Osteocyte (in vitro differentiated cells): ENCODE data around the gene CDKN2C. TPM values are rescaled to one million over a fixed set of nuclear protein-coding genes. Genes with fewer than 3 reads are reported as not detected.
"Not testable (repeated sequence)": the region's sequence is repeated elsewhere in the genome, so short reads cannot be mapped to it uniquely, and the experiment has no call there.

ENCODE experiments used
- DNase-seq: peaks from one replicate; pipeline ENCODE4 v3.0.0; 2021; ENCODE audit warnings: mixed read lengths; ENCODE audit not compliant: unreplicated experiment; ENCODE audit errors: extremely low spot score
- H3K27ac Mint-ChIP-seq: one replicate; pipeline ENCODE4 v1.8.0; 2021; ENCODE audit warnings: mild to moderate bottlenecking, mixed read lengths; ENCODE audit not compliant: unreplicated experiment
- H3K27me3 Mint-ChIP-seq: one replicate; pipeline ENCODE4 v1.8.0; 2021; ENCODE audit warnings: mixed read lengths; ENCODE audit not compliant: unreplicated experiment
- H3K36me3 Mint-ChIP-seq: one replicate; pipeline ENCODE4 v1.8.0; 2021; ENCODE audit warnings: mixed read lengths; ENCODE audit not compliant: unreplicated experiment
- H3K4me1 Mint-ChIP-seq: one replicate; pipeline ENCODE4 v1.8.0; 2021; ENCODE audit warnings: mixed read lengths; ENCODE audit not compliant: unreplicated experiment
- H3K4me3 Mint-ChIP-seq: one replicate; pipeline ENCODE4 v1.8.0; 2021; ENCODE audit warnings: mild to moderate bottlenecking, moderate library complexity, mixed read lengths; ENCODE audit not compliant: unreplicated experiment
- H3K9me3 Mint-ChIP-seq: one replicate; pipeline ENCODE4 v1.8.0; 2021; ENCODE audit warnings: mixed read lengths; ENCODE audit not compliant: unreplicated experiment
- total RNA-seq: library from RNA; stranded (reverse); gene quantifications from 2 replicates; pipeline ENCODE4 v1.2.1, GENCODE V29; 2021
- TF ChIP-seq, protein P1 (sequence below): fragments of 200-600 bp; sonication (generic); IDR thresholded peaks from 2 replicates; pipeline ENCODE4 v1.5.0; 2021; ENCODE audit warnings: antibody characterized with exemption, mild to moderate bottlenecking, moderate library complexity

Gene CDKN2C
- total RNA-seq, 1 donor from 2014 or later: 9.2 TPM

DNA sequence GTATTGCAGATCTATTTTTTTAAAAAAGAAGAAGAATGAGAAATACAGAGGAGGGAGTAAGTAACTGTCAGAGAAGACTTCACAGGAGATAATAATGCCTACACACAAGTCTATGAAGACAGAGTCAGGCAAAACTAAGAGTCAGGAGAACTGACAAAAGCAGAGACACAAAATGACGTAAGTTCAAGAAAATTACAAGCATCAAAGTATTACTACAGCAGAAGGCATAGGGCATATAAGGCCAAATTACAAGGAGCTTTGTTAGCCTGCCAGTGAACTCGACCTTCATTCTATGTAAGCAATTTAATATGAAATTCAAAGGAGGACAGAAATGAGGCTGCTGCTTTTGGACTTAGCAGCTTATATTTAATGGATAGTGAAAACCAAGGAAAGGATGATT lies 33.7 kb upstream of the CDKN2C start:
- TF ChIP-seq, protein P1, sequence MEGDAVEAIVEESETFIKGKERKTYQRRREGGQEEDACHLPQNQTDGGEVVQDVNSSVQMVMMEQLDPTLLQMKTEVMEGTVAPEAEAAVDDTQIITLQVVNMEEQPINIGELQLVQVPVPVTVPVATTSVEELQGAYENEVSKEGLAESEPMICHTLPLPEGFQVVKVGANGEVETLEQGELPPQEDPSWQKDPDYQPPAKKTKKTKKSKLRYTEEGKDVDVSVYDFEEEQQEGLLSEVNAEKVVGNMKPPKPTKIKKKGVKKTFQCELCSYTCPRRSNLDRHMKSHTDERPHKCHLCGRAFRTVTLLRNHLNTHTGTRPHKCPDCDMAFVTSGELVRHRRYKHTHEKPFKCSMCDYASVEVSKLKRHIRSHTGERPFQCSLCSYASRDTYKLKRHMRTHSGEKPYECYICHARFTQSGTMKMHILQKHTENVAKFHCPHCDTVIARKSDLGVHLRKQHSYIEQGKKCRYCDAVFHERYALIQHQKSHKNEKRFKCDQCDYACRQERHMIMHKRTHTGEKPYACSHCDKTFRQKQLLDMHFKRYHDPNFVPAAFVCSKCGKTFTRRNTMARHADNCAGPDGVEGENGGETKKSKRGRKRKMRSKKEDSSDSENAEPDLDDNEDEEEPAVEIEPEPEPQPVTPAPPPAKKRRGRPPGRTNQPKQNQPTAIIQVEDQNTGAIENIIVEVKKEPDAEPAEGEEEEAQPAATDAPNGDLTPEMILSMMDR: no peak
- DNase-seq: no peak
- Mint-ChIP-seq H3K4me3 (no peak overlapping the region), H3K27me3 (no peaks in the 10 kb centered on the region), H3K4me1 (no peaks in the 10 kb centered on the region), H3K9me3 (no peaks in the 10 kb centered on the region), H3K27ac (no peak overlapping the region), H3K36me3 (no peaks in the 10 kb centered on the region)

DNA sequence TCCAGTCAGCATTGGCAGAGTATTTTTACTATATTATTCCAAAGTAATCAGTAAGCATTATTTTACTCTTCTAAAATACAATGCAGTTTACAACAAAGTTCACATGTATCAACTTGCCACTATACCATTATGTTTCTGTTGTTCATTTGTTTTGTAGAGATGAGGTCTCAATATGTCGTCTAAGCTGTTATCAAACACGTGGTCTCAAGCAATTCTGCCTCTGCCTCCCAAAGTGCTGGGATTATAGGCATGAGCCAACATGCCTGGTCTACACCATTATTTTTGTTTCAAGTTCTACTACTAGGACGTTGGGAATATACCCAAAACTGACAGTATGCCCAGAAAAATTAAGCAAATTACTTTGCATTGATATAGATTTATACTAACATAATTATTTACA lies 29.8 kb upstream of the CDKN2C start:
- Mint-ChIP-seq H3K9me3 (no peaks in the 10 kb centered on the region), H3K36me3 (peaks cover 4% of the 10 kb centered on the region), H3K4me3 (no peak overlapping the region), H3K4me1 (no peaks in the 10 kb centered on the region), H3K27ac (no peak overlapping the region), H3K27me3 (no peaks in the 10 kb centered on the region)
- DNase-seq: no peak
- TF ChIP-seq, protein P1: no peak

DNA sequence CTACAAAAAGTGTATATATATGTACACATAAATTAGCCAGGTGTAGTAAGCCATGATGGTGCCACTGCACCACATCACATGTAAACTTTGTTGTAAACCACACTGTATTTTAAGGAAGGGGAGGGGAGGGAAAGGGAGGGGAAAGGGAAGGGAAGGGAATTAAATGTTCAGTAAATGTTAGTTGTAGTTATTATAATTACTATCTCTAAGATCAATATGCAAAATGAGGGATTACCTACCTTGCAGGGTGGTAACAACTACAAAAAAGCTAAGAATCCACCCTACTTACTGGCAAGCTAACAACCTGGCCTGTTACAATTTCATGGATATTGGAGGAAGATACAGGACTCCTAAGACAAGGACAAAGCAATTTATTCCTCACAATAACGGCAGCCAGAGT lies 27.7 kb upstream of the CDKN2C start:
- no peaks in the 10 kb centered on the region for H3K4me1 Mint-ChIP-seq
- TF ChIP-seq, protein P1: no peak
- H3K27ac Mint-ChIP-seq: no peak overlapping the region
- no peak for DNase-seq
- H3K27me3 Mint-ChIP-seq: no peaks in the 10 kb centered on the region
- peaks cover 4% of the 10 kb centered on the region for H3K36me3 Mint-ChIP-seq
- no peak overlapping the region for H3K4me3 Mint-ChIP-seq
- no peaks in the 10 kb centered on the region for H3K9me3 Mint-ChIP-seq

DNA sequence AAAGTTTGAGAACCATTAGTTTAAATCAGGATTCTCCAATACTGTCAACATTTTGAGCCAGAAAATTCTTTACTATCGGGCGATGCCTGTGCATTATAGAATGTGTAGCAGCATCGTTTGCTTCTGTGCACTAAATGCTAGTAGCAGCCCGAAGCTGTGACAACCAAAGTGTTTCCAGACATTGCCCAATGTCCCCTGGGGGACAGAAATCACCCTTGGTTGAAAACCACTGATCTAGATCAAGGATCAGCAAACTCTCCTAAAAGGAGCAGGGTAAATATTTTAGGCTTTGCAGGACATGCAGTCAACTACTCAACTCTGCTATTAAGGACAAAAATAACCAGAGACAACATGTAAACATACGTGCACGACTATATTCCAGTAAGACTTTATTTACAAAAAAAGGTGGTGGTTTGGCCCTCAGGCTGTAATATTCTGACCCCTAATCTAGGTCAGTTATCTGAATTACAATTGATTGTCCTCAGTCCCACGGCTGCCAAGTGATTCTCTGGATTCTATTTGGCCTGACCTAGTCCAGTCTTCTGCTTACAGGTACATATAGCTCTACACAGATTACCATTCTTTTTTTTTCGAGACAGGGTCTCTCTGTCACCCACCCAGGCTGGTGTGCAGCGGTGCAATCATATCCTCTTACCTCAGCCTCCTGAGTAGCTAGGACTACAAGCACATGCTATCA lies 20.6 kb upstream of the CDKN2C start:
- DNase-seq: no peak
- no peak overlapping the region for H3K27ac Mint-ChIP-seq
- H3K9me3 Mint-ChIP-seq: no peaks in the 10 kb centered on the region
- H3K36me3 Mint-ChIP-seq: no peaks in the 10 kb centered on the region
- H3K4me3 Mint-ChIP-seq: no peak overlapping the region
- no peaks in the 10 kb centered on the region for H3K4me1 Mint-ChIP-seq
- no peaks in the 10 kb centered on the region for H3K27me3 Mint-ChIP-seq
- TF ChIP-seq, protein P1: no peak

DNA sequence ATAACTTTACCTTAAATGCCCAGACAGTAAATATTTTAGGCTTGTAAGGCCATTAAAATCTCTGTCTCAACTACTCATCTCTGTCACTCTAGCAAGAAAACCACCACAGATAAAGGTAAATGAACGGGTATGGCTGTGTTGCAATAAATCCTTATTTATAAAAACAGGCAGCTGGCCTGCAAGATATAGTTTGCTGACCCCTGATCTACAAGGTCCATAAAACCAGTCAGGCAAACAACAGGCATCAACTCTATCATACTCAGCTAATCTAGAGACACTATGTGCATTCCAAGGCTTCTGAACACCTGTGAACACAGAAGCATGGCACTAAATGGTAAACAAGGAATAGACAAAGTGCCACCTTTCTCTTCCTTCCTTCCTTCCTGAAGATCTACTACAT lies 19.6 kb upstream of the CDKN2C start:
- no peaks in the 10 kb centered on the region for H3K36me3 Mint-ChIP-seq
- H3K27ac Mint-ChIP-seq: no peak overlapping the region
- H3K27me3 Mint-ChIP-seq: no peaks in the 10 kb centered on the region
- no peaks in the 10 kb centered on the region for H3K9me3 Mint-ChIP-seq
- DNase-seq: no peak
- TF ChIP-seq, protein P1: no peak
- no peaks in the 10 kb centered on the region for H3K4me1 Mint-ChIP-seq
- H3K4me3 Mint-ChIP-seq: no peak overlapping the region

DNA sequence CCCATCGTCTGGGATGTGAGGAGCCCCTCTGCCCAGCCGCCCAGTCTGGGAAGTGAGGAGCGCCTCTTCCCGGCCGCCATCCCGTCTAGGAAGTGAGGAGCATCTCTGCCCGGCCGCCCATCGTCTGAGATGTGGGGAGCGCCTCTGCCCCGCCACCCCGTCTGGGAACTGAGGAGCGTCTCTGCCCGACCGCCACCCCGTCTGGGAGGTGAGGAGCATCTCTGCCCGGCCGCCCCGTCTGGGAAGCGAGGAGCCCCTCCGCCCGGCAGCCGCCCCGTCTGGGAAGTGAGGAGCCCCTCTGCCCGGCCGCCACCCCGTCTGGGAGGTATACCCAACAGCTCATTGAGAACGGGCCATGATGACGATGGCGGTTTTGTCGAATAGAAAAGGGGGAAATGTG lies 17.5 kb upstream of the CDKN2C start:
- not testable (repeated sequence) for H3K4me1 Mint-ChIP-seq, H3K36me3 Mint-ChIP-seq, DNase-seq, H3K27me3 Mint-ChIP-seq, H3K4me3 Mint-ChIP-seq, H3K27ac Mint-ChIP-seq, H3K9me3 Mint-ChIP-seq
